GM19452 (cell line): ENCODE measurements around the gene ADRB2.

ENCODE experiments used
- ATAC-seq: cut with Tn5 transposase; IDR thresholded peaks from one replicate; pipeline ENCODE4 v1.9.1; 2021; ENCODE audit not compliant: unreplicated experiment

The ADRB2 gene

GRCh38 chr5:148805326-148806290 lies 20.8 kb upstream of the ADRB2 start:
- ATAC-seq, result peak; percentile 29

- ATAC-seq, result no peak
These were observed 19.9 kb upstream of the ADRB2 start for GRCh38 chr5:148806520-148806931.

- no peak for ATAC-seq
These were observed 18.6 kb upstream of the ADRB2 start for GRCh38 chr5:148807851-148808250.

- ATAC-seq, result peak; percentile 61
These were observed 17.4 kb upstream of the ADRB2 start for GRCh38 chr5:148808864-148809642.

GRCh38 chr5:148809781-148810524 lies 16.5 kb upstream of the ADRB2 start:
- no peak for ATAC-seq

- no peak for ATAC-seq
These were observed 15.6 kb upstream of the ADRB2 start for GRCh38 chr5:148810823-148811222.

- ATAC-seq, result no peak
These were observed 14.7 kb upstream of the ADRB2 start for GRCh38 chr5:148811756-148812155.

GRCh38 chr5:148815086-148815485 lies 11.3 kb upstream of the ADRB2 start:
- no peak for ATAC-seq

- ATAC-seq, result no peak
These were observed 10.8 kb upstream of the ADRB2 start for GRCh38 chr5:148815578-148815977.

- no peak for ATAC-seq
These were observed 10.1 kb upstream of the ADRB2 start for GRCh38 chr5:148816357-148816756.

- no peak for ATAC-seq
These were observed 9.6 kb upstream of the ADRB2 start for GRCh38 chr5:148816782-148817181.

GRCh38 chr5:148817606-148818005 lies 8.8 kb upstream of the ADRB2 start:
- ATAC-seq, result no peak

GRCh38 chr5:148820461-148821395 lies 5.7 kb upstream of the ADRB2 start:
- peak; percentile 45 for ATAC-seq

GRCh38 chr5:148823871-148824270 lies 2.5 kb upstream of the ADRB2 start:
- no peak for ATAC-seq

- peak; percentile 3 for ATAC-seq
These were observed 727 bp upstream of the ADRB2 start for GRCh38 chr5:148825716-148826052.

GRCh38 chr5:148826739-148827070 lies 294 bp downstream of the ADRB2 start:
- peak; percentile 18 for ATAC-seq

GRCh38 chr5:148827723-148828122 lies 1.3 kb downstream of the ADRB2 start:
- ATAC-seq, result no peak

- ATAC-seq, result no peak
These were observed 2.3 kb downstream of the ADRB2 start for GRCh38 chr5:148828511-148829247.

GRCh38 chr5:148829248-148829594 lies 2.8 kb downstream of the ADRB2 start:
- ATAC-seq, result no peak

GRCh38 chr5:148829734-148830133 lies 3.3 kb downstream of the ADRB2 start:
- ATAC-seq, result no peak
